ENCODE measurements around the gene YPEL2.

- TF ChIP-seq POLR2A (IDR thresholded peaks at IDR 0.05; ENCODE audit: low read length) (no peak), MAX (IDR thresholded peaks at IDR 0.05) (no peak; the same call in 1 of the 2 replicates)
Observed at GRCh38 chr17:59331929-59332748, 684 bp downstream of the YPEL2 start.

Measured in A549 (cell line).